Measurements from ENCODE around the gene RPS5. TPM values are rescaled to one million over a fixed set of nuclear protein-coding genes. Genes with fewer than 3 reads are reported as not detected.

RPS5 gene
- total and polyA plus RNA-seq, 7 donors: 513 to 2,384 (median 839) TPM

DNA sequence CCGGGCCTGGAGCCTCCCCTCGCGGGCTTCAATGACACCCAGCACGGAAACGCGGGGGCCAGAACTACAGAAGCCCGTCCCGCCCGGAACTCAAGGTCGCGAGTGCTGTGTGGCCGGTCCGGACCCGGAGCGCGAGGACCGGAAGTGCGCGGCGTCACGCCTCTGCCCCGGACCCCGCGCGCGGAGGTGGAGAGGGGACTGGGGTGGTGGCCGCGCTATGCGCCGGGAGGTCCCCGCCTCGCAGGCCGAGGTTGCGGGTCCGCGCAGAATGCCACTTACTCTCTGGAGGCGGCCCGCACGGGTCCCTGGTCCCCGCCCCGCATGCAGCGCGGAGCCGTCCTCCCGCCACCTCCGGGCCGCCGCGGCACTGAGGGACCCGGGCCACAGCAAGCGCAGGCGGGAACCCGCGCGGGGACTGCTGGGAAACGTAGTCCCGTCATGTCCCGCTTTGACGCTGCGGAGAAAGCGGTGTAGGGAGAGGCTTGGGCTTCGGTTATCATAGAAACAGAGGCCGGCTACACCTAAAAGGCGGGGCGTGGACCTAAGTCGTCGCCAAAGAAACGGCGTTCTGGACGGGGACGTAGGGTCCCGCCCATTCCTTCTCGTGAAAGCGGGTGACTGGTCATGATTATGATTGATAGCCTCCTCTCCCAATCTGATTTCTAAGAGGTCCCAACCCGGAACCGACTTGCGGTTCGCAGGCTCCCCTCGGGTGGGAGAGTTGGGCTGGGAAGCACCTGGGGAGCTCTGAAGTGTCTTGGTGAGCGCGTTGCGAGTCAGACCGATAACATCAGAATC lies 6.2 kb upstream of the RPS5 start, which contains the start of gene ZNF837:
Gene ZNF837 (minus strand): TSS at position 369 of the 798 bp plus-strand sequence. CDS start 11,698 bp downstream, outside the sequence.
- Histone ChIP-seq H3K27ac (peak within 1 kb of the TSS; percentile 90), H3K27me3 (ENCODE audit: insufficient read depth in 3 of 3, low read length in 2 of 3) (no peaks in the 10 kb centered on the region), H3K9me3 (no peaks in the 10 kb centered on the region), H3K4me3 (peak within 1 kb of the TSS; percentile 76), H3K36me3 (ENCODE audit: insufficient read depth in 1 of 2, low read depth in 1 of 2) (no peaks in the 10 kb centered on the region), H3K4me1 (peaks cover 29% of the 10 kb centered on the region)
- ATAC-seq (peak; percentile 90 to 95 (median 94)), DNase-seq (peak; percentile 98 to 99)
- intact Hi-C loops (cut with DNase I): no loop called here
- WGBS, 3 donors: 0 to 1% (median 0%) methylated on average over 62 to 83 of the region's 83 CpGs
- TF ChIP-seq, protein P1, sequence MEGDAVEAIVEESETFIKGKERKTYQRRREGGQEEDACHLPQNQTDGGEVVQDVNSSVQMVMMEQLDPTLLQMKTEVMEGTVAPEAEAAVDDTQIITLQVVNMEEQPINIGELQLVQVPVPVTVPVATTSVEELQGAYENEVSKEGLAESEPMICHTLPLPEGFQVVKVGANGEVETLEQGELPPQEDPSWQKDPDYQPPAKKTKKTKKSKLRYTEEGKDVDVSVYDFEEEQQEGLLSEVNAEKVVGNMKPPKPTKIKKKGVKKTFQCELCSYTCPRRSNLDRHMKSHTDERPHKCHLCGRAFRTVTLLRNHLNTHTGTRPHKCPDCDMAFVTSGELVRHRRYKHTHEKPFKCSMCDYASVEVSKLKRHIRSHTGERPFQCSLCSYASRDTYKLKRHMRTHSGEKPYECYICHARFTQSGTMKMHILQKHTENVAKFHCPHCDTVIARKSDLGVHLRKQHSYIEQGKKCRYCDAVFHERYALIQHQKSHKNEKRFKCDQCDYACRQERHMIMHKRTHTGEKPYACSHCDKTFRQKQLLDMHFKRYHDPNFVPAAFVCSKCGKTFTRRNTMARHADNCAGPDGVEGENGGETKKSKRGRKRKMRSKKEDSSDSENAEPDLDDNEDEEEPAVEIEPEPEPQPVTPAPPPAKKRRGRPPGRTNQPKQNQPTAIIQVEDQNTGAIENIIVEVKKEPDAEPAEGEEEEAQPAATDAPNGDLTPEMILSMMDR (IDR thresholded peaks at IDR 0.05): no peak

DNA sequence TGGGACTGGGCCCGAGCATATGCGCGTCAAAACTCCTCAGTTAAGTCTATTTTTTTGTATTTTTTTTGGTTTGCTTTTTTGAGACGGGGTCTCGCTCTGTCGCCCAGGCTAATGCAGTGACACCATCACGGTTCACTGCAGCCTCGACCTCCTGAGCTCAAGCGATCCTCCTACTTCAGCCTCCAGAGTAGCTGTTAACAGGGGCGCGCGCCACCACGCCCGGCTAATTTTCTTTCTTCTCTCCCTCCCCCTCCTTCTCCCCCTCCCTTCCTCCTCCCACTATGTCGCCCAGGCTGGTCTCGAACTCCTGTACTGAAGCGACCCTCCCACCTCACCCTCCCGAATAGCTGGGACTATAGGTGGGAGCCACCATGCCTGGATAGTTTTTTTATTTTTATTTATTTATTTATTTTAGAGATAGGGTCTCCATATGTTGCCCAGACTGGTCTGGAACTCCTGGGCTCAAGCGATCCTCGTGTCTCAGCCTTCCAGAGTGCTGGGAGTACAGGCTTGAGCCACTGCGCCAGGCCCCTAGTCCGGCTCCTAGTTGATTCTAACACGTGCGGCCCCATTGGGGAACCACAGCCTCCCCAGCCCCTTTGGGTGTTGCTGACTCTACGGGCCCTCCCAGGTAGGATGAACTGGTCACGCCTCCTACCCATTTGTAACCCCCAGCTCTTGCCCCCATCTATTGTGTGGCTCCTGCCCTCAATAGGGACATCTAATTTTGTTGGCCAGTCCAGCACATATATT lies 5.4 kb upstream of the RPS5 start:
- H3K27me3 ChIP-seq (ENCODE audit: insufficient read depth in 3 of 3, low read length in 2 of 3): no peaks in the 10 kb centered on the region
- peaks cover 31% of the 10 kb centered on the region for H3K4me1 ChIP-seq
- H3K4me3 ChIP-seq: peak overlapping the region; percentile 76
- H3K27ac ChIP-seq: peak overlapping the region; percentile 90
- ATAC-seq (no peak), DNase-seq (peak in 1 of 2 donors; percentile 55)
- no peaks in the 10 kb centered on the region for H3K36me3 ChIP-seq (ENCODE audit: insufficient read depth in 1 of 2, low read depth in 1 of 2)
- 29 to 32% (median 30%) methylated on average over 26 of the region's 26 CpGs for WGBS, 3 donors
- H3K9me3 ChIP-seq: no peaks in the 10 kb centered on the region
- TF ChIP-seq, protein P1 (IDR thresholded peaks at IDR 0.05): no peak
- intact Hi-C loops (cut with DNase I): no loop called here

DNA sequence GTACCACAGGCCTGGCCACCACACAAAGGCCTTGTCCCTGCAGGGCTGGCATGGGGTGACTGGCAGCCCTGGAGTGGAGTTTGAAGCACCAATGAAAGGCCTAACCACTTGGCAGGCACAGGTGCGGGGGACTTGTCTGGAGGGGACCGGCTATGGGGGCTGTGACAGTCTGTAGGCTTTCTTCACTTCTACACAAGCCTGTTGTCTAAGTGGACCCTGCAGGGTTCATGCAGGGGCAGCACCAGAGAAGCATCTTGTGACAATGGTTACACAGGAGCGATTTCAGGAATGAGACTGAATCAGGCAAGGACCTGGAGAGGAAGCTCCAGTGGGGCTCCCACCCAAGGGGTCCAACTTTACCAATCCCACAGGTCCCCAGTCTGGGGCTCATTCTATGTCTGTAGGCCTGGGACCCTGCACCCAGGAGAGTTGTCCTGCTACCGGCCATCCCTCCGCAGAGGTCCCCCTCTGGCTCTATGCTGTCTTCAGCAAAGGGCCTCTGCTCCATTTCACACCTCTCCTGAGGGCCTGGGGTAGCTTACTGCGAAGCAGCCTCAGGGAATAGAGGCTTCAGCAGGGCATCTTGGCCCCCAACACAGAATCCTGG lies 4.0 kb upstream of the RPS5 start:
- Histone ChIP-seq H3K36me3 (ENCODE audit: insufficient read depth in 1 of 2, low read depth in 1 of 2) (peaks cover under 1% of the 10 kb centered on the region in 2 donors), H3K27ac (no peak overlapping the region), H3K27me3 (ENCODE audit: insufficient read depth in 3 of 3, low read length in 2 of 3) (no peaks in the 10 kb centered on the region), H3K4me1 (peaks cover 36% of the 10 kb centered on the region), H3K9me3 (no peaks in the 10 kb centered on the region), H3K4me3 (no peak overlapping the region)
- TF ChIP-seq, protein P1 (IDR thresholded peaks at IDR 0.05): no peak
- intact Hi-C loops (cut with DNase I): no loop called here
- DNase-seq (peak in 1 of 2 donors; percentile 39), ATAC-seq (no peak)
- WGBS, 3 donors: 81 to 87% (median 86%) methylated on average over 6 of the region's 6 CpGs

DNA sequence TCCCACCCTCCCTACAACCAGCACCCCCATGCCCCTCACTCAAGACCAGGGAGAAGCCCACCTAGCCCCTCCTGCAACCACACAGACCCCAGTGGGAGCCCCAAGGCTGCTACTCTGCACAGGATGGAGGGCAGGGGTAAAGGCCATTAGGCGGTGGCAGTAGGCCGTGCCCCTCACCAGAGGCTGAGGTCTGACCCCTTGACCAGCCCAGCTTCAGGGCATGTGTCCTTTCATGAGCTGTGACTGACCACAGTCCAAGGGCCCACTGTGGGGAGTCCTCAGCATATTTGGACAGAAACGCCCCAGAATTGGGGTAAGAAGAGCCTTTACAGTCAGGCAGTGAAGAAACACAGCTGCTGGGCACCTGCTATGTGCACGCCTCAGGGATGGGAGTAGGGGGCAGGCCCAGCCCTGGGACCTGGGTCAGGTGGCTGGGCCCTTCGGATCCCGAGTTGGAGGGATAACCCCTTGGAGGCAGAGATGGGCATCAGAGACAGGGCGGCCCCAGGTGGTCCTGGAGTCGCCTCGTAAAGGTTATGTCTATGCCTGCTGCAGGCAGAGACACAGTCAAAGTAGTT lies 1.7 kb upstream of the RPS5 start:
- H3K27ac ChIP-seq: peak overlapping the region; percentile 96
- peaks cover 36% of the 10 kb centered on the region for H3K4me1 ChIP-seq
- H3K4me3 ChIP-seq: peak overlapping the region; percentile 91
- peak in 1 of 2 donors; percentile 57 for DNase-seq
- WGBS, 3 donors: 65 to 74% (median 71%) methylated on average over 9 of the region's 9 CpGs
- no peaks in the 10 kb centered on the region for H3K9me3 ChIP-seq
- TF ChIP-seq, protein P1 (IDR thresholded peaks at IDR 0.05): no peak
- ATAC-seq: no peak
- intact Hi-C loops (cut with DNase I): loop anchor here in 1 of 2 donors (2.0 kb wide), 1 partner anchor 15 kb away; no protein-coding TSS in a partner anchor
- peaks cover 3 to 22% of the 10 kb centered on the region in 2 donors for H3K36me3 ChIP-seq (ENCODE audit: insufficient read depth in 1 of 2, low read depth in 1 of 2)
- H3K27me3 ChIP-seq (ENCODE audit: insufficient read depth in 3 of 3, low read length in 2 of 3): no peaks in the 10 kb centered on the region

All from psoas muscle (tissue), 8 donors.